SIG-M5 treated with dmso at 0.1 percent for 504 hours (cell line): ENCODE results near the gene ZFP57.

Source experiments
- DNase-seq: peaks from one replicate; lab custom pipeline; 2025; ENCODE audit not compliant: unreplicated experiment; lab: John Stamatoyannopoulos, UW

The ZFP57 gene

DNA sequence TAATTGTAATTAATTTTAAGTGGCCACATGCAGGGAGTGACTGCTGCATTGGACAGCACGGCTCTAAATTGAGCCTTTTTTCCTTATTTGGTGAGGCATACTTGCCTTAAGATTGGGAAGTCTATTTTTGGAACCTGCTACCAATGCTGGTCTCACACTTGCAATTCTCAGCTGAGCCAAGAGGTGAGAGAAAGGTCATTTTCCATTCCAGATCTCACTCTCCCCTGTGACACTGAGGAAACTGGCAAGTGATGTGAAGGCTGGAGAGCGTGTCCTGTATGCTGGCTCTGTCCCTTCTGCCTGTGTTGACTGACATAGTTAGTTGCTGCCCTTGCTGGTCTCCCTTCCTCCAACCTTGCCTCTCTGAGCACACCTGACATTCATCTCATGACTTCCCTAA is 24.8 kb downstream of the ZFP57 start:
- DNase-seq, result no peak

DNA sequence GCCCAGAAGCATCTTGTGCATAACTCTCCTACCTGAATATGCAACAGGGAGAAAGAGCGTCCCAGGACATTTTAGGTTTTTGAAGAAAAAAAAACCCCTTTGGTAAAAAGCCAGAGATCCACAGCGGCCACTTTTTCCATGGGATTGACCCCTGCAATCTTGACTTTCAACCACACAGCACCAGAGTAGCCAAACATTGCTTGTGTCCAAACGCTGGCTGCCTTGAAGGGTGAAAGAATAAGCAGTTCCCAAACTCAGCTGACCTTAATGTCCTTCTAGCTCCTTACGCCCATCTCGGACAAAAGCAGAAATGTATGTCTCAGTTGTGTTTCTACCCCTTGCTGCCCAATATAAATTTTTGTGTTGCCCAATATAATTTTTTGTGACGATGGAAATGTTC is 25.3 kb downstream of the ZFP57 start:
- DNase-seq, result no peak

GRCh38 chr6:29653452-29654038 is 27.4 kb downstream of the ZFP57 start:
- DNase-seq, result peak; percentile 78

DNA sequence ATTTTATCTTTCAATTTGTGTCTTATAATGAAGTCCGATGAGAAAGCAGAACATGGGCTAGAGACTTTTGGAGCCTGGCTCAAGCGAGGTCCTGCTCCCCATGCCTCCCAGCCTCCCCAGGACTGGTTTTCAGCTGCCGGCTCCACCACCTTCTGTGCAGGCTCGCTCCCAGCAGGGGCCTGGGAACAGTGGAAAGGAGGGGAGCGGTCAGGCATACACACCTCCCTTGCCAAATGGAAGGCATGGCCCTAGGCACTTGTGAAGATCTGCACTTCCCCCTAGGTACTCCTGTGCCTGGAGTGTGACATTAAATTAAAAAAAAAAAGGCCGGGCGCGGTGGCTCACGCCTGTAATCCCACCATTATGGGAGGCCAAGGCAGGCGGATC is 28.8 kb downstream of the ZFP57 start:
- DNase-seq, result no peak

- peak; percentile 57 for DNase-seq
These were observed 29.3 kb downstream of the ZFP57 start for GRCh38 chr6:29651413-29652197.

GRCh38 chr6:29649701-29650673 is 31.0 kb downstream of the ZFP57 start:
- DNase-seq, result peak; percentile 89

- DNase-seq, result peak; percentile 31
These were observed 32.9 kb downstream of the ZFP57 start for GRCh38 chr6:29647927-29648642.

- DNase-seq, result no peak
These were observed 39.4 kb downstream of the ZFP57 start for GRCh38 chr6:29641430-29642148.

DNA sequence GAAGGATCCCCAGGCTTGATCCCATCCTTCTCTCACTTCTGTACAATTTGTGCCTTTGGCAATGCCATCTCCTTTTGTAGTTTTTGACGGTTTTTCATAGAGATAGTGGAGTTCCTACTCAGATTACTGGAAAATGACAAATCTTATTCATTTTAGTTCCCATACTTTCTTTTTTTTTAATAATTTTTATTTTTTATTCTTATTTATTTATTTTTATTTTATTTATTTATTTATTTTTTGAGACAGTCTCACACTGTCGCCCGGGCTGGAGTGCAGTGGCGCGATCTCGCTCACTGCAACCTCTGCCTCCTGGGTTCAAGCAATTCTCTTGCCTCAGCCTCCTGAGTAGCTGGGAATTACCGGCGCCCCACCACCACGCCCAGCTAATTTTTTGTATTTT is 43.7 kb downstream of the ZFP57 start:
- DNase-seq, result no peak

- DNase-seq, result no peak
These were observed 47.4 kb downstream of the ZFP57 start for GRCh38 chr6:29633534-29633905.

DNA sequence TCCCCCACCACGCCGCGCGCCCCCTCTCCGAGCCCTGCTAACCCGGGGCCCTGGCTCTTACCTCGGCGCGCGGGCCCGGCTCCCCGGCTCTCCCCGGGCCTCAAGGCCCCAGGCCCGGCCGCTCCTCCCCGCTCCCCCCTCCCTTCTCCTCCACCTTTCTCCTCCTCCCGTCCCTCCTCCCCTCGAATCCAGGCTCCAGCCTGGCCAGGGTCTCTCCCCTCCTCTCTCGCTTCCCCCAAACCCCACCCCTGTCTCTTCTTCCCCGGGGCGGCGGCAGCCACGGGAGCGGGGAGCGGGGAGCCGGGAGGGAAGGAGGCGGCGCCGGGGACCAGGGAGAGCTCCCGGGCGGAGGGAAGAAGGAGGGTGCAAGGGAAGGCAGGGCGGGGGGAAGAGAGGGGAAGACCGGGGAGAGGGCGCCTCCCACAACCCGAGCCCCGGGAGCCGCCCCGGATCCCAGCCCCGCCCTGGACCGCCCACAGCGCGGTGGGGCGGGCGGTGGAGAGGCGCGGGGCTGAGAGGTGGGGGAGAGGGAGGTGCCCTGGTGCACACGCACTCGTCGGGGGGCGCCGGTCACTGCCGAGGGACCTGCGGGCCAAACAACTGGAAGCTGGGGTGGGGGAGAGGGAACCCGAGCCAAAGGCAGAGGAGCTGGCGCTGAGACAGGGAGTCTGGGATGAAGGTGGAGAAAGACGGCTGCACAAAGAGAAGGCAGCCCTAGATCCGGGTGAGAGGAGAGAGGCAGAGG is 48.0 kb downstream of the ZFP57 start, which contains the start of gene GABBR1:
GABBR1 (minus strand) TSS at position 395 of the 745 bp plus-strand sequence. CDS start 798 bp downstream, outside the sequence.
- peak; percentile 72 for DNase-seq

- DNase-seq, result no peak
These were observed 48.9 kb downstream of the ZFP57 start for GRCh38 chr6:29631860-29632731.

- no peak for DNase-seq
These were observed 49.6 kb downstream of the ZFP57 start for GRCh38 chr6:29631209-29631810.

DNA sequence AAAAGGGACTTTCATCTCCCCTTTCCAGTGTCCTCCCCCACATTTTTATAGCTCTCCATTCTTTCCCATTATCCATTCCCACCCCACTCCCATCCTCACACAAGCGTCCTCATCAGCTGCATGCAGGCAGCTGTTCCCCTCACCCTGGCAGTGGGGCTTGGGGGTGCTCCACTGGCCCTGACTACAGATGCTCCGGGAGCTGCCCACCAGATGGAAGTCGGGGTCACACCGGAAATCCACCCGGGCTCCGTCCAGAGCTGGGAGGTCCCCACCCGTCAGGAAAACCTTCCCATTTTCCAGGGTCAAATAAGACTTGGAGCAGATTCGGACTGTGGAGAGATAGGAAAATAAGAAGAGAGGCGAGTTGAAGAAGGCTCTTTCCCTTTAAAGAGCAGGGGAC is 50.6 kb downstream of the ZFP57 start:
- DNase-seq, result no peak

GRCh38 chr6:29629571-29629970 is 51.4 kb downstream of the ZFP57 start:
- DNase-seq, result no peak

DNA sequence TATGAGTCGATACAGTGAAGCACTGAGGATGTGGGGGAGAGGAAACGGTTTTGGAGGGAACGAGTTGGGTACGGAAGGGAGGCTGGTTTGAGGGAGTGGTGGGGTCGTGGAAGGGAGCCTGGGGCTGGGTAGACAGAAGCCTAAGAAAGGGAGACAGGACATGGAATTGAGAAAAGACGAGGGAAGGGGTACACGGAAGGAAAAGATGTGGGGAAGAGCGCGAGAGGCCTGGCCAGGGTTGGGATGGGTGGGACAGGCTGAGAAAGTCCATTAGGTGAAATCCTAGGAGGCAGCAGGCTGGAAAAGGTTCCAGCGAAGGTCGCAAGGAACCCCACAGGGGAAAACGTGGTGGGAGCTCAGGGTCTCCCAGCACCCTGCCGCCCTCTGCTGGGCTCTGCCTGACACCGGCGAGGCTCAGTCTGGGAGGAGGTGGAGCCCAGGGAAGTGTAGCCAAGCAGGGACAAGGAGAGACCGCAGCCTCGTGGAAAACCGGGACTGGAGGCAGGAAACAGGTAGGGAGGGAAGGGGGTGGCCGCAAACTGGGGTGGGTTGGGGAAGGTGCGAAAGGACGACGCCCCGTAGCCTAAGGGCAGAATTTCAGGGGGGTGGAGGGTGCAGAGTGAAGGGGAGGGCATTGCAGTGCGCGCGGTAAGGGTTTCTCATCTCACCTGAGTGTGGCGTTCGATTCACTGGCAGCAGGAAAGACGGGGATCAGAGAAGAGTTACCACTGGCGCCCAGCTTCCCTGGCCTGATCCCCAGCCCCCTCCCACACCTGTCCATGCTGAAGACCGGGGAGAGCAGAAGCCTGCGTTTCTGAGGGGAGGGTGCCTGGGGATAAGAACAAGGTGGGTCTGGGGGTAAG is 52.3 kb downstream of the ZFP57 start:
- DNase-seq, result peak; percentile 25

DNA sequence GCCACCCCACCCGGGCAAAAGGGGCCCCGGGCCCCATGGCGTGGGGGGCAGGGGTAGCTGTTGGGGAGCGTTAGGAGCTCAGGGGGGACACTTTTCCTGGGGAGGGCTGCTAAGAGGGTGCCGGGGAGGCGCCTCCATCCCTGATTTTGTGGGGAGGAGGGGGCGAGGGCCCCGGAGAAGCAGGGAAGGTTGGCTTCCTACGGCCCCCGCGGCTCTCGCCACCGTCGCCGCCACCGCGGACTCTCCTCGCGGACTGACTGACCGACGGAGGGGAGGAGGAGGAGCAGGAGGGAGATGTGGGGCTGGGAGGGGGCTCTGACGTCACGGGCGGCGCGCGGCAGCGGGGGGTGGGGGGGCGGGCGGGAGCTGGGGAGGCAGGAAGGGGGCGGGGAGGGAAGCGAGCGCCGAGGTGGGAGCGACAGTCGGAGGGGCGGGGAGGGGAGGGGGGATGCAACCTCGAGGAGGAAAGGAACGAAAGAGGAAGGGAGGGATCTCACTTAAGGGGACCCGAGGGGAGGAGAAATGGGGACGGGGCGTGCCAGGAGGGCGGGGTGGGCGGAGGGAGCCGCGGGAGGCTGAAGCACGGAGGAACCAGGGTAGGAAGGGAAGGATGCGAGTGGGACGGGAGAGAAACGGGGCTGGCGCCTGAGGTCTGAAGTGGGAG is 53.1 kb downstream of the ZFP57 start:
- peak; percentile 61 for DNase-seq
